Measurements from ENCODE around the gene CDC42EP4. TPM values are rescaled to one million over a fixed set of nuclear protein-coding genes. Genes with fewer than 3 reads are reported as not detected.

The CDC42EP4 gene
- total RNA-seq, 1 experiment from 2014 or later = 60.1 TPM

- peaks cover 21% of the 10 kb centered on the region for H3K36me3 Mint-ChIP-seq (ENCODE audit: insufficient read depth, unreplicated experiment)
- TF ChIP-seq CTCF (IDR thresholded peaks at IDR 0.05; ENCODE audit: unreplicated experiment) = peak; percentile 23
- no peaks in the 10 kb centered on the region for H3K27me3 Mint-ChIP-seq (ENCODE audit: unreplicated experiment)
- peaks cover 32% of the 10 kb centered on the region for H3K4me1 Mint-ChIP-seq (ENCODE audit: low read depth, unreplicated experiment)
- H3K27ac Mint-ChIP-seq (ENCODE audit: unreplicated experiment) = peak overlapping the region; percentile 98
- BruUV-seq (replicated peaks) = no TSS peak
- H3K9me3 Mint-ChIP-seq (ENCODE audit: low read depth, unreplicated experiment) = no peaks in the 10 kb centered on the region
- H3K4me3 Mint-ChIP-seq (ENCODE audit: low read depth, unreplicated experiment) = peak overlapping the region; percentile 55
- intact Hi-C loops (cut with micrococcal nuclease; ENCODE audit: unreplicated experiment) = loop anchor here (1.0 to 2.0 kb wide), 2 partner anchors 29 to 47 kb away; no protein-coding TSS in a partner anchor
- DNase-seq = peak; percentile 77
- CTCF ChIA-PET = interaction anchor here (0.7 to 2.8 kb wide), 5 partner anchors 28 to 53 kb away, joined by 4 to 24 read pairs (median 6); partner anchors contain the start of gene CDC42EP4
Measured at GRCh38 chr17:73340093-73340596, 28.3 kb upstream of the CDC42EP4 start.

GRCh38 chr17:73338566-73339197 is 26.9 kb upstream of the CDC42EP4 start:
- no peak for TF ChIP-seq CTCF (IDR thresholded peaks at IDR 0.05; ENCODE audit: unreplicated experiment)
- Mint-ChIP-seq H3K9me3 (ENCODE audit: low read depth, unreplicated experiment) (no peaks in the 10 kb centered on the region), H3K27ac (ENCODE audit: unreplicated experiment) (no peak overlapping the region), H3K4me1 (ENCODE audit: low read depth, unreplicated experiment) (peaks cover 32% of the 10 kb centered on the region), H3K4me3 (ENCODE audit: low read depth, unreplicated experiment) (no peak overlapping the region), H3K27me3 (ENCODE audit: unreplicated experiment) (no peaks in the 10 kb centered on the region), H3K36me3 (ENCODE audit: insufficient read depth, unreplicated experiment) (peaks cover 21% of the 10 kb centered on the region)
- no TSS peak for BruUV-seq (replicated peaks)
- intact Hi-C loops (cut with micrococcal nuclease; ENCODE audit: unreplicated experiment) = no loop called here
- DNase-seq = no peak
- CTCF ChIA-PET = interaction anchor here (1.3 kb wide), 1 partner anchor 27 kb away, joined by 12 read pairs; the partner anchor contains the start of gene CDC42EP4

- no peak for TF ChIP-seq CTCF (IDR thresholded peaks at IDR 0.05; ENCODE audit: unreplicated experiment)
- no peaks in the 10 kb centered on the region for H3K27me3 Mint-ChIP-seq (ENCODE audit: unreplicated experiment)
- no TSS peak for BruUV-seq (replicated peaks)
- CTCF ChIA-PET = no interaction called here
- peaks cover 32% of the 10 kb centered on the region for H3K4me1 Mint-ChIP-seq (ENCODE audit: low read depth, unreplicated experiment)
- H3K36me3 Mint-ChIP-seq (ENCODE audit: insufficient read depth, unreplicated experiment) = peaks cover 21% of the 10 kb centered on the region
- DNase-seq = no peak
- H3K9me3 Mint-ChIP-seq (ENCODE audit: low read depth, unreplicated experiment) = no peaks in the 10 kb centered on the region
- H3K4me3 Mint-ChIP-seq (ENCODE audit: low read depth, unreplicated experiment) = no peak overlapping the region
- H3K27ac Mint-ChIP-seq (ENCODE audit: unreplicated experiment) = no peak overlapping the region
- intact Hi-C loops (cut with micrococcal nuclease; ENCODE audit: unreplicated experiment) = no loop called here
Measured at GRCh38 chr17:73338050-73338521, 26.3 kb upstream of the CDC42EP4 start.

- peaks cover 19% of the 10 kb centered on the region for H3K36me3 Mint-ChIP-seq (ENCODE audit: insufficient read depth, unreplicated experiment)
- intact Hi-C loops (cut with micrococcal nuclease; ENCODE audit: unreplicated experiment) = no loop called here
- CTCF ChIA-PET = no interaction called here
- H3K4me3 Mint-ChIP-seq (ENCODE audit: low read depth, unreplicated experiment) = no peak overlapping the region
- H3K9me3 Mint-ChIP-seq (ENCODE audit: low read depth, unreplicated experiment) = no peaks in the 10 kb centered on the region
- peaks cover 29% of the 10 kb centered on the region for H3K4me1 Mint-ChIP-seq (ENCODE audit: low read depth, unreplicated experiment)
- TF ChIP-seq CTCF (IDR thresholded peaks at IDR 0.05; ENCODE audit: unreplicated experiment) = no peak
- DNase-seq = no peak
- BruUV-seq (replicated peaks) = no TSS peak
- no peaks in the 10 kb centered on the region for H3K27me3 Mint-ChIP-seq (ENCODE audit: unreplicated experiment)
- H3K27ac Mint-ChIP-seq (ENCODE audit: unreplicated experiment) = no peak overlapping the region
Measured at GRCh38 chr17:73337330-73337710, 25.5 kb upstream of the CDC42EP4 start.
